Testis (tissue), 3 donors: ENCODE measurements around the gene UBAC2. TPM values are rescaled to one million over a fixed set of nuclear protein-coding genes. Genes with fewer than 3 reads are reported as not detected.

Experiments used
- DNase-seq: peaks from one replicate; pipeline ENCODE4 v3.0.0-alpha.2; 2019
- H3K27ac ChIP-seq, 2 donors: fragments of 200-600 bp; sonication (generic); one replicate each; pipeline ENCODE4 v1.5.1; 2019
- H3K27me3 ChIP-seq: fragments of 200-600 bp; sonication (generic); one replicate; pipeline ENCODE4 v1.5.1; 2019
- H3K36me3 ChIP-seq: fragments of 200-600 bp; sonication (generic); one replicate; pipeline ENCODE4 v1.5.1; 2017; ENCODE audit warnings: low read depth; ENCODE audit errors: missing control alignments
- H3K4me1 ChIP-seq: fragments of 200-600 bp; sonication (generic); one replicate; pipeline ENCODE4 v1.5.1; 2019
- H3K4me3 ChIP-seq, 2 donors: fragments of 200-600 bp; sonication (generic); one replicate each; pipeline ENCODE4 v1.5.1; 2017 to 2019
- H3K9me3 ChIP-seq: fragments of 200-600 bp; sonication (generic); one replicate; pipeline ENCODE4 v1.5.1; 2017
- POLR2A ChIP-seq: fragments of 450-650 bp; IDR thresholded peaks from one replicate; pipeline ENCODE4 v1.6.1; 2017; ENCODE audit warnings: antibody characterized with exemption, mild to moderate bottlenecking, moderate library complexity
- WGBS, 2 donors: methylation state at CpG; one replicate each; pipeline ENCODE4 v1.1.5; 2018; 5-methylcytosine and 5-hydroxymethylcytosine counted together
- intact Hi-C: fragments of 100-400 bp; cut with DNase I; formaldehyde crosslinking; loops from one replicate; pipeline ENCODE4 v1.15.1; 2023; ENCODE audit warnings: low total_unique reads
- polyA plus RNA-seq: library from polyadenylated mRNA; stranded (reverse); fragments of 350-450 nt; fragmentation: Illumina TruSeq; extraction: RNeasy Lipid Tissue Mini Kit (QIAGEN cat#74804); gene quantifications from one replicate; pipeline ENCODE4 v1.2.3, GENCODE V29; 2014; ENCODE audit warnings: low read depth, low replicate concordance; ENCODE audit not compliant: insufficient read depth
- total RNA-seq, 2 donors: library from RNA; depleted of rRNA; stranded (reverse); fragments of >200 nt; gene quantifications; one replicate each; pipeline ENCODE4 v1.2.3, GENCODE V29; 2016
- TF ChIP-seq, protein P1 (sequence below), 3 experiments: fragments of 450-650 bp in 2 of 3; fragments of 200-600 bp in 1 of 3; sonication (generic) in 1 of 3; IDR thresholded peaks; one replicate each; pipeline ENCODE4 v1.5.1; 2016 to 2019; ENCODE audit warnings: antibody characterized with exemption in 3 of 3, mild to moderate bottlenecking in 2 of 3, moderate library complexity in 1 of 3

Gene UBAC2
- total and polyA plus RNA-seq, 3 donors from 2014 or later: 85.5 to 147 (median 93.0) TPM

DNA sequence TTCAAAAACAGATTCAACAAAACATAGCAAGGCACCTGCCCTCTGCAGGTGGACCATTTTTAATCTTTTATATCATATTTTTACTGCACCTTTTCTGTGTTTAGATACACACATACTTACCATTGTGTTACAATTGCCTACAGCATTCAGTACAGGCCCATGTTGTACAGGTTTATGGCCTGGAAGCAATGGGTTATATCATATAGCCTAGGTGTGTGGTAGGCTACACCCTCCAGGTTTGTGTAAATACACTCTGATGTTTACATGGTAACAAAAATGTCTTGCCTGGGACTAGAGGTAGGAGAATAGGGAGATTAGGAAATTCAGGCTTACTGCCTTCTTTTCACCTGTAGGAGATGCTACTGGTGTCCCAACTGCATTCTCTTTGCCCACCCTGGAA is 8.2 kb upstream of the UBAC2 start:
- H3K4me1 ChIP-seq: peaks cover 30% of the 10 kb centered on the region
- intact Hi-C loops: no loop called here
- H3K27ac ChIP-seq: no peak overlapping the region
- no peaks in the 10 kb centered on the region for H3K36me3 ChIP-seq
- no peak overlapping the region for H3K4me3 ChIP-seq
- H3K9me3 ChIP-seq: no peaks in the 10 kb centered on the region
- no peaks in the 10 kb centered on the region for H3K27me3 ChIP-seq
- DNase-seq: no peak
- no peak for TF ChIP-seq POLR2A
- TF ChIP-seq, protein P1, sequence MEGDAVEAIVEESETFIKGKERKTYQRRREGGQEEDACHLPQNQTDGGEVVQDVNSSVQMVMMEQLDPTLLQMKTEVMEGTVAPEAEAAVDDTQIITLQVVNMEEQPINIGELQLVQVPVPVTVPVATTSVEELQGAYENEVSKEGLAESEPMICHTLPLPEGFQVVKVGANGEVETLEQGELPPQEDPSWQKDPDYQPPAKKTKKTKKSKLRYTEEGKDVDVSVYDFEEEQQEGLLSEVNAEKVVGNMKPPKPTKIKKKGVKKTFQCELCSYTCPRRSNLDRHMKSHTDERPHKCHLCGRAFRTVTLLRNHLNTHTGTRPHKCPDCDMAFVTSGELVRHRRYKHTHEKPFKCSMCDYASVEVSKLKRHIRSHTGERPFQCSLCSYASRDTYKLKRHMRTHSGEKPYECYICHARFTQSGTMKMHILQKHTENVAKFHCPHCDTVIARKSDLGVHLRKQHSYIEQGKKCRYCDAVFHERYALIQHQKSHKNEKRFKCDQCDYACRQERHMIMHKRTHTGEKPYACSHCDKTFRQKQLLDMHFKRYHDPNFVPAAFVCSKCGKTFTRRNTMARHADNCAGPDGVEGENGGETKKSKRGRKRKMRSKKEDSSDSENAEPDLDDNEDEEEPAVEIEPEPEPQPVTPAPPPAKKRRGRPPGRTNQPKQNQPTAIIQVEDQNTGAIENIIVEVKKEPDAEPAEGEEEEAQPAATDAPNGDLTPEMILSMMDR (IDR thresholded peaks at IDR 0.05): no peak

DNA sequence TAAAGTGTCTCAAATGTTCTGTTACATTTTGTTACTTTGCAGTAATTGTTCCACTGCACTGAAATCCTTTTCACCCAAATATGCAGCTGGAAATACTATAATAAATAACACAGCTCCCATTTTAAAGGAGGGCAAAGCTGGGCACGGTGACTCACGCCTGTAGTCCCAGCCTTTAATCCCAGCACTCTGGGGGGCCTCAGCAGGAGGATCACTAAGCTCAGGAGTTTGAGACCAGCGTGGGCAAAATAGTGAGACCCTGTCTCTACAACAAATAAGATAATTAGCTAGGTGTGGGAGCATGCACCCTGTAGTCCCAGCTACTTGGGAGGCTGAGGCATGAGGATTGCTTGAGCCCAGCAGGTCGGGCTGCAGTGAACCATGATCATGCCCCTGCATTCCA is 7.5 kb upstream of the UBAC2 start:
- 69 to 72% methylated on average over 4 of the region's 4 CpGs for WGBS, 2 donors
- no peaks in the 10 kb centered on the region for H3K36me3 ChIP-seq
- H3K4me1 ChIP-seq: peaks cover 30% of the 10 kb centered on the region
- intact Hi-C loops: no loop called here
- no peaks in the 10 kb centered on the region for H3K27me3 ChIP-seq
- no peak overlapping the region for H3K27ac ChIP-seq
- no peak for DNase-seq
- no peak for TF ChIP-seq POLR2A
- TF ChIP-seq, protein P1 (IDR thresholded peaks at IDR 0.05): no peak
- H3K4me3 ChIP-seq: no peak overlapping the region
- no peaks in the 10 kb centered on the region for H3K9me3 ChIP-seq

DNA sequence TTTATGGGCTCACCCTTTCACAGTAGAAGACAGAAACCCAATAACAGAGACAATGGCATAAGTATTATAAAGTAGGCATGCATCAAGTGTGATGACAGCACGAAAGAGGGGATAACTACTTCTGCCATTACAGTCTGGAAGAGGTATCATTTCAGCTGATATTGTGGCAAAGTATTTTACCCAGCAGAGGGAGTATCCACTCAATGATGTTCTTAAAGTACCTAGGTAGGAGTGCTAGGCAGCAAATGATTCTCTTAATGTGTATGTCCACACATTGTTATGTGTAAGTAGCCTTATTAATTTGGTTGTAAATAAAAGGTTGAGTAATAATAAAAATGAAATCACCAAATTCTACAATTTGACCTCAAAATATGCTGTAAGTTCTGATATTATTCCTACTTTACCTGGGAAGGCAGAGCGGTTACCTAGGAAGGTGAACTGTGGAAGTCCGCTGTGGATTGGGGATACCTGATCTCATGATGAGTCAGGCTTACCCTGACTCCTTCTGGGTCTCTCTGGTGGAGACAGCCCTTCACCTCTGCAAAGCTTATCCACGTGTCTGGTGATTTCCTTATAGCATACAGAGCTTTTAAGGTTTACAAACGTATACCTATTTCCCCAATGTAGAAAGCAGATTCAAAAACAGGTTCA is 4.1 kb upstream of the UBAC2 start:
- WGBS, 2 donors: 86 to 87% methylated on average over 5 of the region's 5 CpGs

DNA sequence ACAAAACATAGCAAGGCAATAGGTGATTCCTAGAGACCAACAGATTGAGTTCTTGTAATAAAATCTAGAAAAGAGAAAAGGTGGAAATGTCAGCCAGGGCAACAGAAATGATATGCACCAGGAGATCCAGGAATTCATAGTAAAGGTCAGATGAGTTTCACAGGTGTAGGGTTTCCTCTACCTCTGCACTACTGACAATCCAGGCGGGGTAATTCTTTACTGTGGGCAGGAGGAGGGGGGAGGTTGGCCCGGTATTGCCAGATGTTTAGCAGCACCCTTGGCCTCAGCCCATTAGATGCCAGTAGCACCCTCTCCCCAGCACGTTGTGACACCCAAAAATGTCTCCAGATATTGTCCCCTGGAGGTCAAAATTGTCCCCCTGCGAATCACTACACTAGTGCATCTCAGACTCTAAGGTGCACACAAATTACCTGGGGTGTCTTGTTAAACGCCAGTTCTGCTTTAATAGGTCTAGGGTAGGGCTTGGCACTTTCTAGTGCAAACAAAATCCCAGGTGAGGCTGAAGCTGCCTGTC is 3.5 kb upstream of the UBAC2 start:
- Histone ChIP-seq H3K4me1 (peaks cover 12% of the 10 kb centered on the region), H3K4me3 (no peak overlapping the region), H3K36me3 (no peaks in the 10 kb centered on the region), H3K27ac (no peak overlapping the region), H3K9me3 (no peaks in the 10 kb centered on the region), H3K27me3 (no peaks in the 10 kb centered on the region)
- DNase-seq: no peak
- no peak for TF ChIP-seq POLR2A
- TF ChIP-seq, protein P1 (IDR thresholded peaks at IDR 0.05): no peak
- 61 to 74% methylated on average over 4 to 5 of the region's 5 CpGs for WGBS, 2 donors
- intact Hi-C loops: no loop called here

More for the DNA sequence above, 4.1 kb upstream of the UBAC2 start:
- H3K4me3 ChIP-seq: no peak overlapping the region
- intact Hi-C loops: no loop called here
- TF ChIP-seq, protein P1 (IDR thresholded peaks at IDR 0.05): no peak
- no peak for TF ChIP-seq POLR2A
- peaks cover 12% of the 10 kb centered on the region for H3K4me1 ChIP-seq
- no peak for DNase-seq
- H3K9me3 ChIP-seq: no peaks in the 10 kb centered on the region
- no peaks in the 10 kb centered on the region for H3K36me3 ChIP-seq
- no peaks in the 10 kb centered on the region for H3K27me3 ChIP-seq
- no peak overlapping the region for H3K27ac ChIP-seq
